Measurements from ENCODE around the gene MVD. TPM values are rescaled to one million over a fixed set of nuclear protein-coding genes. Genes with fewer than 3 reads are reported as not detected.
A peak's percentile ranks its signal among the peaks of the same experiment; 100 is the strongest.

The MVD gene
- total and polyA plus RNA-seq, 2 experiments from 2014 or later, result 95.3 to 149 TPM

GRCh38 chr16:88688013-88688778 is 25.3 kb upstream of the MVD start:
- Histone ChIP-seq H3K79me2 (replicated peaks; ENCODE audit: insufficient read depth) (peaks cover 4% of the 10 kb centered on the region), H3F3A (replicated peaks; ENCODE audit: low read depth) (0 out of 2 replicates have a peak, but pooled peaks cover 6% of the 10 kb centered on the region), H3K27me3 (ENCODE audit: insufficient read depth) (peaks cover 10% of the 10 kb centered on the region), H3K4me1 (ENCODE audit: insufficient read depth) (peaks cover 9% of the 10 kb centered on the region), H3K36me3 (ENCODE audit: insufficient read depth) (no peaks in the 10 kb centered on the region), H2AFZ (no peak overlapping the region), H3K27ac (ENCODE audit: low read depth) (no peak overlapping the region), H3K4me2 (no peak overlapping the region), H3K9me2 (ENCODE audit: insufficient read depth) (no peaks in the 10 kb centered on the region), H3K4me3 (no peak overlapping the region), H4K20me1 (replicated peaks; ENCODE audit: insufficient read depth) (no peaks in the 10 kb centered on the region)
- H3K9me3 Mint-ChIP-seq, result no peaks in the 10 kb centered on the region
- H3K36me3 Mint-ChIP-seq (ENCODE audit: low read depth), result no peaks in the 10 kb centered on the region
- H3K27me3 Mint-ChIP-seq (ENCODE audit: insufficient read depth, low read depth, poor library complexity), result peaks cover 30% of the 10 kb centered on the region
- no peak overlapping the region for H3K4me3 Mint-ChIP-seq
- TF ChIP-seq EZH2 (IDR thresholded peaks at IDR 0.05; ENCODE audit: low read depth, unreplicated experiment) (no peak), ZNF331 (CRISPR knock-in tag; IDR thresholded peaks at IDR 0.05; ENCODE audit: low read depth) (no peak), CREB1 (CRISPR knock-in tag; IDR thresholded peaks at IDR 0.05; ENCODE audit: low read depth) (no peak), NANOG (IDR thresholded peaks at IDR 0.05; ENCODE audit: borderline replicate concordance) (no peak), ZNF462 (CRISPR knock-in tag; IDR thresholded peaks at IDR 0.05) (no peak), REST (IDR thresholded peaks at IDR 0.05; ENCODE audit: unreplicated experiment) (no peak), ETS1 (IDR thresholded peaks at IDR 0.05) (no peak), EZH2phosphoT487 (IDR thresholded peaks at IDR 0.05; ENCODE audit: unreplicated experiment) (no peak), STAT1 (IDR thresholded peaks at IDR 0.05; ENCODE audit: unreplicated experiment) (no peak), POLR2AphosphoS5 (IDR thresholded peaks at IDR 0.05; ENCODE audit: low read depth) (no peak), CTCF (conservative IDR thresholded peaks at IDR 0.05; ENCODE audit: low read depth in 2 of 2) (no peak), ZNF114 (CRISPR knock-in tag; IDR thresholded peaks at IDR 0.05) (no peak), JUNB (IDR thresholded peaks at IDR 0.05; ENCODE audit: unreplicated experiment) (no peak)
- peaks cover 15% of the 10 kb centered on the region for H3K4me1 Mint-ChIP-seq
- ATAC-seq (peak; percentile 3; the same call in 2 of the 3 replicates), DNase-seq (ENCODE audit: low spot score) (no peak)
- no peak overlapping the region for H3K27ac Mint-ChIP-seq

Data from GM23338 (cell line).